ENCODE data around the gene RRP1B.

GRCh38 chr21:43653626-43654025 is 5.7 kb upstream of the RRP1B start:
- no peak for TF ChIP-seq TCF4 (CRISPR knock-in tag; IDR thresholded peaks at IDR 0.05; ENCODE audit: borderline replicate concordance)
- TF ChIP-seq PATZ1 (CRISPR knock-in tag; IDR thresholded peaks at IDR 0.05; ENCODE audit: borderline replicate concordance): no peak
- TF ChIP-seq SNAI2 (CRISPR knock-in tag; IDR thresholded peaks at IDR 0.05): no peak
- no peak for TF ChIP-seq OSR1 (CRISPR knock-in tag; IDR thresholded peaks at IDR 0.05)

Measured in SK-N-SH treated with all-trans-retinoic acid at 6 μM for 48 hours (cell line).